Loucy (cell line): ENCODE results near the gene RAD51B.

ENCODE experiments used
- CTCF ChIP-seq: fragments of 200-600 bp; sonication (generic); conservative IDR thresholded peaks from 2 replicates; pipeline ENCODE4 v1.5.1; 2014; ENCODE audit warnings: mild to moderate bottlenecking, antibody characterized with exemption, low read length
- EZH2phosphoT487 ChIP-seq: fragments of 200-600 bp; IDR thresholded peaks from 2 replicates; pipeline ENCODE4 v1.6.1; 2018; ENCODE audit warnings: antibody characterized with exemption, mild to moderate bottlenecking, moderate library complexity, borderline replicate concordance

GRCh38 chr14:68564826-68565759 lies 745.5 kb downstream of the RAD51B start:
- TF ChIP-seq CTCF (no peak), EZH2phosphoT487 (no peak)
